Brain pericyte (primary cell): ENCODE results near the gene SLC22A6.

ENCODE experiments used
- DNase-seq: peaks from one replicate; pipeline ENCODE4 v3.0.0-alpha.2; 2012; ENCODE audit warnings: low read depth, low spot score

SLC22A6 gene

GRCh38 chr11:62931499-62932278 is 53.1 kb downstream of the SLC22A6 start:
- no peak for DNase-seq

GRCh38 chr11:62930666-62931065 is 54.1 kb downstream of the SLC22A6 start:
- DNase-seq, result no peak

GRCh38 chr11:62930157-62930556 is 54.6 kb downstream of the SLC22A6 start:
- no peak for DNase-seq

GRCh38 chr11:62928011-62928410 is 56.8 kb downstream of the SLC22A6 start:
- DNase-seq, result no peak

- DNase-seq, result no peak
Observed at GRCh38 chr11:62926680-62927455, 57.9 kb downstream of the SLC22A6 start.
